Suprapubic skin (tissue), 4 donors: ENCODE results near the gene LPO. TPM values are rescaled to one million over a fixed set of nuclear protein-coding genes. Genes with fewer than 3 reads are reported as not detected.

Experiments used
- DNase-seq, 2 donors: peaks; one replicate each; pipeline ENCODE4 v3.0.0-alpha.2; 2019; ENCODE audit warnings: low spot score in 2 of 2
- H3K27ac ChIP-seq: fragments of 200-600 bp; sonication (generic); one replicate; pipeline ENCODE4 v1.5.1; 2019
- H3K27me3 ChIP-seq: fragments of 200-600 bp; sonication (generic); one replicate; pipeline ENCODE4 v1.5.1; 2019
- H3K36me3 ChIP-seq: fragments of 200-600 bp; sonication (generic); one replicate; pipeline ENCODE4 v1.5.1; 2019
- H3K4me1 ChIP-seq: fragments of 200-600 bp; sonication (generic); one replicate; pipeline ENCODE4 v1.5.1; 2019
- H3K4me3 ChIP-seq: fragments of 200-600 bp; sonication (generic); one replicate; pipeline ENCODE4 v1.5.1; 2019; ENCODE audit warnings: mild to moderate bottlenecking
- H3K9me3 ChIP-seq: fragments of 200-600 bp; sonication (generic); one replicate; pipeline ENCODE4 v1.5.1; 2019
- CTCF ChIP-seq, 2 donors: fragments of 200-600 bp in 1 of 2; fragments of 450-650 bp in 1 of 2; sonication (generic) in 1 of 2; IDR thresholded peaks; one replicate each; pipeline ENCODE4 v1.5.1; 2016 to 2019; ENCODE audit warnings: antibody characterized with exemption in 2 of 2, mild to moderate bottlenecking in 1 of 2, moderate library complexity in 1 of 2
- EP300 ChIP-seq: sonication (generic); formaldehyde crosslinking; IDR thresholded peaks from one replicate; pipeline ENCODE4 v1.6.1; 2017; ENCODE audit warnings: antibody characterized with exemption
- POLR2A ChIP-seq, 2 donors: fragments of 450-650 bp; IDR thresholded peaks; one replicate each; pipeline ENCODE4 v1.6.1; 2017; ENCODE audit warnings: antibody characterized with exemption in 2 of 2, mild to moderate bottlenecking in 2 of 2, moderate library complexity in 2 of 2
- POLR2AphosphoS5 ChIP-seq, 3 donors: sonication (generic); formaldehyde crosslinking; IDR thresholded peaks; one replicate each; pipeline ENCODE4 v1.6.1; 2017; ENCODE audit warnings: antibody characterized with exemption in 3 of 3
- WGBS: methylation state at CpG from one replicate; pipeline ENCODE4 v1.1.5; 2018; 5-methylcytosine and 5-hydroxymethylcytosine counted together
- total RNA-seq, 4 donors: library from RNA; depleted of rRNA; stranded (reverse); fragments of >200 nt; gene quantifications; one replicate each; pipeline ENCODE4 v1.1.0, GENCODE V29; 2016

LPO gene
- total RNA-seq, 4 donors from 2014 or later: 0.19 to 0.23 TPM; not detected in 2

GRCh38 chr17:58248955-58249269, 10.5 kb downstream of the LPO start:
- H3K4me3 ChIP-seq: peak overlapping the region; percentile 55
- 19% methylated on average over 10 of the region's 10 CpGs for WGBS
- no peaks in the 10 kb centered on the region for H3K36me3 ChIP-seq
- H3K9me3 ChIP-seq: no peaks in the 10 kb centered on the region
- peaks cover 43% of the 10 kb centered on the region for H3K27me3 ChIP-seq
- H3K27ac ChIP-seq: no peak overlapping the region
- no peak for DNase-seq
- no peak for TF ChIP-seq POLR2AphosphoS5 (IDR thresholded peaks at IDR 0.05)
- TF ChIP-seq CTCF (IDR thresholded peaks at IDR 0.05): no peak
- TF ChIP-seq EP300: no peak
- no peak for TF ChIP-seq POLR2A (IDR thresholded peaks at IDR 0.05)
- peaks cover 15% of the 10 kb centered on the region for H3K4me1 ChIP-seq

GRCh38 chr17:58249270-58250133, 11.1 kb downstream of the LPO start:
- Histone ChIP-seq H3K27ac (no peak overlapping the region), H3K27me3 (peaks cover 45% of the 10 kb centered on the region), H3K4me1 (peaks cover 15% of the 10 kb centered on the region), H3K9me3 (no peaks in the 10 kb centered on the region), H3K4me3 (peak overlapping the region; percentile 55), H3K36me3 (no peaks in the 10 kb centered on the region)
- 15% methylated on average over 14 of the region's 57 CpGs for WGBS
- TF ChIP-seq CTCF (IDR thresholded peaks at IDR 0.05) (peak; percentile 60 to 93), POLR2A (IDR thresholded peaks at IDR 0.05) (no peak), EP300 (no peak)
- peak; percentile 76 to 86 for DNase-seq

GRCh38 chr17:58250344-58251011, 12.1 kb downstream of the LPO start:
- H3K36me3 ChIP-seq: no peaks in the 10 kb centered on the region
- DNase-seq: no peak
- peaks cover 15% of the 10 kb centered on the region for H3K4me1 ChIP-seq
- no peak overlapping the region for H3K27ac ChIP-seq
- H3K27me3 ChIP-seq: peaks cover 45% of the 10 kb centered on the region
- TF ChIP-seq POLR2A (IDR thresholded peaks at IDR 0.05) (no peak), POLR2AphosphoS5 (IDR thresholded peaks at IDR 0.05) (no peak), EP300 (no peak), CTCF (IDR thresholded peaks at IDR 0.05) (no peak)
- 92% methylated on average over 10 of the region's 12 CpGs for WGBS
- H3K4me3 ChIP-seq: no peak overlapping the region
- no peaks in the 10 kb centered on the region for H3K9me3 ChIP-seq

GRCh38 chr17:58252141-58252540, 13.8 kb downstream of the LPO start:
- 66% methylated on average over 6 of the region's 9 CpGs for WGBS
- peaks cover 15% of the 10 kb centered on the region for H3K4me1 ChIP-seq
- TF ChIP-seq POLR2A (IDR thresholded peaks at IDR 0.05) (no peak), POLR2AphosphoS5 (IDR thresholded peaks at IDR 0.05) (no peak), CTCF (IDR thresholded peaks at IDR 0.05) (no peak), EP300 (no peak)
- DNase-seq: no peak
- peaks cover 44% of the 10 kb centered on the region for H3K27me3 ChIP-seq
- H3K27ac ChIP-seq: no peak overlapping the region
- no peaks in the 10 kb centered on the region for H3K36me3 ChIP-seq
- H3K4me3 ChIP-seq: no peak overlapping the region
- no peaks in the 10 kb centered on the region for H3K9me3 ChIP-seq

GRCh38 chr17:58253082-58253481, 14.7 kb downstream of the LPO start:
- no peak for TF ChIP-seq EP300
- no peak for TF ChIP-seq CTCF (IDR thresholded peaks at IDR 0.05)
- TF ChIP-seq POLR2A (IDR thresholded peaks at IDR 0.05): no peak
- no peak for TF ChIP-seq POLR2AphosphoS5 (IDR thresholded peaks at IDR 0.05)
- Histone ChIP-seq H3K9me3 (no peaks in the 10 kb centered on the region), H3K4me1 (peaks cover 15% of the 10 kb centered on the region), H3K27ac (no peak overlapping the region), H3K36me3 (no peaks in the 10 kb centered on the region), H3K4me3 (no peak overlapping the region), H3K27me3 (peaks cover 44% of the 10 kb centered on the region)
- WGBS: 77% methylated on average over 3 of the region's 3 CpGs
- DNase-seq: no peak
